ENCODE results near the gene ERC1. TPM values are rescaled to one million over a fixed set of nuclear protein-coding genes. Genes with fewer than 3 reads are reported as not detected.
"Not testable (repeated sequence)": the region's sequence is repeated elsewhere in the genome, so short reads cannot be mapped to it uniquely, and the experiment has no call there.

ERC1 gene
- total RNA-seq, 1 experiment from 2014 or later: 18.1 TPM

- no peak for DNase-seq (ENCODE audit: low read depth)
Measured at GRCh38 chr12:981961-982360, 9.1 kb upstream of the ERC1 start.

DNA sequence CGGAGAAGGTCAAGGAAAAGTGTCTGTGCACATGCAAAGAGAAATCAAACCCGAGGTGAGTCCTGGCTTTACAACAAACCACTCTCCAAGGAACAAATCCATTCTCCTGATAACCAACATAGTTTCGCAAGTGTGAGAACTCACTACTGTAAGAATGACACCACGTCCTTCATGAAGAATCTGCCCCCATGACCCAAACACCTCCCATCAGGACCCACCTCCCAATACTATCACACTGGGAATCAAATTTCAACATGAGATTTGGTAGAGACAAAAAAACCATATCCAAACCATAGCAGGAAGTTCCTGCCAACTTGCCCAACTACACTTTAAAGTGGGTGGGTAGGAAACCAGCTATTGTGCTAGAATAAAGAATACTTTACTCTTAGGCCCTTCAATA, 2.4 kb upstream of the ERC1 start:
- peak; percentile 16 for DNase-seq (ENCODE audit: low read depth)

DNA sequence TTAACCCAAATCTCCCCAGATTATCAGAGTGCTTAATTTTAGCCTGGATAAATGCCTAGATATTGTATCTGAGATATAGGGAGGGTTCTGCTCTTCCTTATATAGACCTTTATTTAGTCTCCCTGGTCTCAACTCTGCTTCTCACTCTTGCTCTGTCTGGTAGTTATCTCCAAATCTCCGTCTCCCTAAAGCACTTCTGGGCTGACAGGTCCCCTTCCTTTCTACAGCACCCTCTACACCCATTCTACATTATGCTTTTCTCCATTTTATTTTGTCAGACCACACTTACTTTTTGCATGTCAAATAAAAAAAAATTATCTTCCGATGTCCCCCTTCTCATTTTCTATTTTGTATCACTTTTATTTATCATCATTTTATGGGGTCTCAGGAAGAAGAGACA, 2.0 kb upstream of the ERC1 start:
- DNase-seq (ENCODE audit: low read depth): no peak

GRCh38 chr12:989751-990660, 1.0 kb upstream of the ERC1 start:
- DNase-seq (ENCODE audit: low read depth): peak; percentile 72

DNA sequence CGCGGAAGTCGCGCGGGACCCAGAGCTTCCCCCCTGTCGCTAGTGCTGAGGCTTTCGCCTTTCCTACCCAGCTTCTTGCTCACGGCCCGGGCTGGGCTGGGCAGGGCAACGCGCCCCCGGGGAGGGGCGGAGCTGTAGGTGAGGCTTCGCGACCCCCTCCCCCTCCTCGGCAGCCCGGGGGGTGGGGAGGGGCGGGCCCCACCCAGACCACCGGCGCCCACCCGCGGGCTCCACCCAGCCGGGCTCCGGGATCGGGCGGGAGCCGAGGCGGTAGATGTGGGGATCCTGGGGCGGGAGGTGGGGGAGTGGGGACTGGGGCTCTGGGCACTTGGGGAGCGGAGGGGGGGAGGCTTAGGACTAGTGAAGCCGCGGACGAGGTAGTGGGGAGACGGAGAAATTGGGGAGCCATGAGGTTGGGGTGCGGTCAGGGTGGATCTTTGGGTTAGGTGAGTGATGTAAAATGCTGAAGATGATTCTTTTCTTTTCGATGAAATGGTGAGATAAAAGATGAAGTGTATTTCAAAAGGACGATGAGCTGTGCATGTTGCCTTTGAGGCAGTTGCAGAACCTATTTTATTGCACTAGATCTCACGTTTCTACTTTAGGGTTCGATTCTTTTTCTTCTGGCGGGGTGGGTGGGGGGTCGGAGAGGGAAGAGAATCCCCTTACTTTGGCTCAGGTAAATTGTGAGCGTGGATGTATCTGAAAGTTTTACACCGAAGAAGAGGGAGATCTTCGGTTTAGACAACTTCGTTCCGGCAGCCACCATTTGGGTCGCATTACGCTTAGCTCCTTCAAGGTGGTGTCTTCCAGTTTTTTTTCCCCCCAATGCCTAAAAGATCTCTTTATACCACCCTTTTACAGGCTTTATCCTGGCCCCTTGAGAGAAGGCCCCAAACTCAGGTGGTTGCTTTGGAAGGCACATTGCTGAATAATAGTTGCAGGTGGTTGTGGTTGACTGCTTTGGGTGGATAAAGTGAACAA, 619 bp downstream of the ERC1 start:
- no peak for DNase-seq (ENCODE audit: low read depth)

DNA sequence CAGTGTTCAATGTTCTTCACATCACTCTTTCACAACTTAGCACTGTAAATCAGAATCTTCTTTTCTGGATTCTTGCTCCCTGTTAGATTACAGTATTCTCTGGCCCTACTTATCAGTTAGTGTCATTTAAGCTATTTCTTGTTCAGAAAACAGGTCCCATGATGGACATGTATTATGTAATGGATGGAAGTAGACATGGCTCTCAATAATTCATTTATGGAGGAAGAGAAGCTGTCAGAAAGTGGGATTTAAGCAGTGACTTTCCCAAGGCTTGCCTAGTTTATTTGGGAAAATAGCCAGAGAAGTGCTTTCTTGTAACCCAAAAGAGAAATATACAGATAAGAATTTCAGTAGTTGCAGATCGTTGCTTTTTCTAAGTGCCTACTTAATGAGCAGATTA, 1.6 kb downstream of the ERC1 start:
- no peak for DNase-seq (ENCODE audit: low read depth)

- no peak for DNase-seq (ENCODE audit: low read depth)
Measured at GRCh38 chr12:996881-997280, 5.9 kb downstream of the ERC1 start.

DNA sequence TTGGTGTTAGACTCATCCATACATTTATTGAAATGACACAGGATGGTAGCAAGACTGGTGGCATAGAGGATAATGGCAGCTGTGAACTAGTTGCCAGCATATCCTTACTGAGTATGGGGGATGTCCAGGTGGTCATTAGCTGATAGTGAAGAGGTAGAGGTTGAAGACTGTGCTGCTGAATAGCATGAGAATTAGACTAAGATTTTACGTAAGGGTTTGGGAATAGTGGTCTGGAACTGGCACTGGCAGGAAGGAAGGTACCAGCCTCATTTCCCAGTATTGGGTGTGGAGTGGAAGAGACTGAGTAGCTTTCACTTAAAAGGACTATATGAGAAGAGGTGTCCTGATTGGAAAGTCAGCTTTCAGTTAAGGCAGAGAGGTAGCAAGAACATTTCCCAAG, 6.5 kb downstream of the ERC1 start:
- no peak for DNase-seq (ENCODE audit: low read depth)

- no peak for DNase-seq (ENCODE audit: low read depth)
Measured at GRCh38 chr12:998020-998874, 7.2 kb downstream of the ERC1 start.

GRCh38 chr12:999736-1000135, 8.7 kb downstream of the ERC1 start:
- not testable (repeated sequence) for DNase-seq (ENCODE audit: low read depth)

DNA sequence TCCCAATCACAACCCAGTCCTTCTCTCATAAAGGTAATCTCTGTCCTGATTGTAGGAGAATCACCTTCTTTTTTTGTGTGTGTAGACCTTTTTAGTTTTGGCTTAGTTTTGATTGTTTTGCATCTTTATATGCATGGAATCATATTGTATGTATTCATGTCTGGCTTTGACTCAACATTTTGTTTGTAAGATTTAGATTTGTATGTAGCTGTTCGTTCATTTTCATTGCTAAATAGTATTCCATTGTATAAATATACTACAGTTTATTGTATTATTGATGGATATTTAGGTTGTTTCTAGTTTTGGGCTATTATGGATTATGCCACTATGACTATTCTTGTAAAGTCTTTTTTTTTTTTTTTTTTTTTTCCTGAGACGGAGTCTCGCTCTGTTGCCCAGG, 10.5 kb downstream of the ERC1 start:
- DNase-seq (ENCODE audit: low read depth): no peak

GRCh38 chr12:1003600-1004271, 12.7 kb downstream of the ERC1 start:
- no peak for DNase-seq (ENCODE audit: low read depth)

GRCh38 chr12:1006255-1006654, 15.2 kb downstream of the ERC1 start:
- DNase-seq (ENCODE audit: low read depth): no peak

- DNase-seq (ENCODE audit: low read depth): no peak
Measured at GRCh38 chr12:1007276-1007675, 16.3 kb downstream of the ERC1 start.

DNA sequence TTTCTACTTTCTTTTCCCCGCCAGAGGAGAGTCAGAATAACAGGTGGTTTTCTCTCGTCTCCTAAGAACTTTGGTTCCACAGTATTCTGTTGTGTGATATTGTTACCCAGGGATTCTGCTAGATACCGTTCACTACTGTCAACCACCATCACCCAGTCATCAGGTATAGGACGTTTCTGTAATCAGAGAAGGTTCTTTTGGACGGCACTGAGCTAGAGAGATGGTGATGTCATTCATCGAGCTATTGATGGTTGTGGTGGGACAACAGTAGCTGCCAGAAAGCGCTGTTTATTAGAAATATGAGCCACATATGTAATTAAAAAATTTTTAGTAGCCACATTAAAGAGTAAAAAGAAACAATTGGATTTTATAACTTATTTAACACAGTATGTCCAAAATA, 17.0 kb downstream of the ERC1 start:
- no peak for DNase-seq (ENCODE audit: low read depth)

- no peak for DNase-seq (ENCODE audit: low read depth)
Measured at GRCh38 chr12:1011091-1011490, 20.1 kb downstream of the ERC1 start.

DNA sequence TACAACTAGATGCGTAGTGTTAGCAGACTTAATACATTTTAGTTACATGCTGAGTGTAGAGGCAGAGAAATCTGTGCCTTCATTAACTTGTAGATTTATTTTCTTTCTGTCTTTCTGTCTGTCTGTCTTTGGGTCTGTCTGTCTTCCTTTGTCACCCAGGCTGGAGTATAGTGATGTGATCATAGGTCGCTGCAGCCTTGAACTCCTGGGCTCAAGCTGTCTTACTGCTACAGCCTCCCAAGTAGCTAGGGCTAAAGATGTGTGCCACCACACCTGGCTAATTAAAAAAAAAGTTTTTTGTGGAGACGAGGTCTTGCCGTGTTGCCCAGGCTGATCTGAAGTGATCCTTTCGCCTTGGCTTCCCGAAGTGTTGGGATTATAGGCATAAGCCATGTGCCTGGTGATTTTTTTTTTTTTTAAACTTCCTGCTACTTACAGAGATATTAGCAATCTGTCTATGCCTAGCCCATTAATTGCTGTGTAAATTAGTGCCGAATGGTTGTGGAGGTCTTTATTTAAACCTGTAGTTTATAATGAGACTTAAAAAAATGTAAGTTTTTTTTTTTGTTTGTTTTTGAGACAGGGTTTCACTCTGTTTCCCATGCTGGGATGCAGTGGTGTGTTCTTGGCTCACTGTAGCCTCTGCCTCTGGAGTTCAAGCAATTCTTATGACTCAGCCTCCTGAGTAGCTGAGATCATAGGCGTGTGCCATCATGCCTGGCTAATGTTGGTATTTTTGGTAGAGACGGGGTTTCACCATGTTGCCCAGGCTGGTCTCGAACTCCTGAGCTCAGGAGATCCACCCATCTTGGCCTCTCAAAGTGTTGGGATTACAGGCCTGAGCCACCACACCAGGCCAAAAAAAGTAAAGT, 22.8 kb downstream of the ERC1 start:
- peak; percentile 88 for DNase-seq (ENCODE audit: low read depth)

DNA sequence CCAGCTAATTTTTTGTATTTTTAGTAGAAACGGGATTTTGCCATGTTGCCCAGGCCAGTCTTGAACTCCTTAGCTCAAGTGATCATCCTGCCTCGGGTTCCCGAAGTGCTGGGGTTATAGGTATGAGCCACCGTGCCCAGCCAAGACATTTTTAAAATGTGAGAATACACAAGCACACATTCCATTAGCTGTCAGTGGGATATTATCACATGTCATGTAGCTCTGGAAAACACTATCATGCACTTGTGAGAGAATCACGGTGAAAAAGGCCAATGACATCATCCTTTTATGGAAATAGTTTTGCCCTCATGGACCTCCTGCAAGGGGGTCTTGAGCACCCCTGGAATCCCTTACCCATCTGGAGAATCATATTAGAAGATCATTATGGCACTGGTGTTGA, 28.3 kb downstream of the ERC1 start:
- no peak for DNase-seq (ENCODE audit: low read depth)

DNA sequence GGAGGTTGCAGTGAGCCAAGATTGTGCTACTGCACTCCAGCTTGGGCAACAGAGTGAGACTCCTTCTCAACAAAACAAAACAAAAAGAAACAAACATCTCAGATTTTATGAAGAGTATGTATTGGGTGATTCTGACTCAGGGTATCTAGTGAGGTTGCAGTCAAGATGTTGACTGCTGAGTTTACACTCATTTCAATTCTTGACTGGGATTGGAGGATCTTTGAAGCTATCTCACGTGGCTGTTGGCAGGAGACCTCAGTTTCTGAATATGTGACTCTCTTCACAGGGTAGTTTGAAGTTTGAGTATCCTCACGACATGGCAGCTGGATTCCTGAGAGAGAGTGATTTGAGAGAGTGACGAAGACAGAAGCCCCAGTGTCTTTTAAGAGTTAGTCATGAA, 29.4 kb downstream of the ERC1 start:
- no peak for DNase-seq (ENCODE audit: low read depth)

Measured in Daoy (cell line).